ENCODE data around the gene KRT37. TPM values are rescaled to one million over a fixed set of nuclear protein-coding genes. Genes with fewer than 3 reads are reported as not detected.

Gene KRT37
- total RNA-seq, 2 donors from 2014 or later, result not detected

DNA sequence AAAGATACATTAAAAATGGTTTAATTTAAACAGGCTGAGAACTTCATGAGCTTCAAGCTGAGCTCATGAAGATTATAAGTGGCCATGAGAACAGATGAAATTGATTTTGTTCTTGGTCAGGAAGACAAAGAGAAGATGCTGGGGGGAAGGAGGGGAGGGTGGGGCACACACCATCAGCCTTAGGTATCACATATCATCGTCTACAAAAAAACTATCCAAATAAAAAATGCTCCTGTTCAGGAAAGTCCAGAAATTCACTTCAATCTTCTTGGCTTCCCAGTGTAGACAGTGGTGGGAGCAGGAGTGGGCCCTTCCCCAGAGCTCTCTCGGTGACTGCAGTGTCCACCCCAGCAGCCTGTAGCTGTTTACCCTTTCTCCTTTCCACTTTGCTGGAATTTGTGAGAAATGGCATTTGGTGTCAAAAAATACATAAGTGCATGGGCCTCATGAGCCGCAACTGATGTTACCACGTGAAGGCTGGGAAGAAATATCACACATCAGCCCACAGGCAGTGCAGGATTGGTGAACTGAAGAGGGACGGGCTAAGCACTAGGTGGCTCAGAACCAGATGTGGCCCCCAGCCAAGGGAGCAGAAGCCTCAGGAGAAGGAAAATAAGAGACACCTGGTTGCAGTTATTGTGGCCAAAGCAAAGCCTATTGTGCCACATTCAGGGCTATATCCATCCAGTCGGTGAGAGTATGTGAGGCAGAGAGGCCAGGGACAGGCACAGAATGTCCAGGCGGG lies 6.1 kb downstream of the KRT37 start:
- no peaks in the 10 kb centered on the region for H3K36me3 ChIP-seq (ENCODE audit: control insufficient read depth, insufficient read depth, low read length)
- H3K4me3 ChIP-seq (ENCODE audit: low read length), result no peak overlapping the region
- 93 to 98% methylated on average over 5 to 7 of the region's 7 CpGs for WGBS, 2 experiments (ENCODE audit: insufficient coverage in 1 of 2, insufficient read length in 1 of 2)
- H3K27me3 ChIP-seq (ENCODE audit: control insufficient read depth, insufficient read depth, low read length, poor library complexity, severe bottlenecking), result peaks cover 8% of the 10 kb centered on the region
- Mint-ChIP-seq H3K4me1 (peaks cover under 1% of the 10 kb centered on the region), H3K27me3 (ENCODE audit: insufficient read depth) (peaks cover 5% of the 10 kb centered on the region), H3K4me3 (no peak overlapping the region), H3K9me3 (no peaks in the 10 kb centered on the region), H3K36me3 (ENCODE audit: low read depth) (no peaks in the 10 kb centered on the region), H3K27ac (no peak overlapping the region)
- DNase-seq, result no peak
- H3K9ac ChIP-seq (ENCODE audit: extremely low read depth, low read length, poor library complexity, severe bottlenecking), result no peak overlapping the region
- no peaks in the 10 kb centered on the region for H3K4me1 ChIP-seq (ENCODE audit: control insufficient read depth, insufficient read depth, low read length)
- H3K27ac ChIP-seq (ENCODE audit: low read depth, low read length), result no peak overlapping the region
- no peak for TF ChIP-seq CTCF (conservative IDR thresholded peaks at IDR 0.05)
- H3K9me3 ChIP-seq (ENCODE audit: control insufficient read depth, low read length), result no peaks in the 10 kb centered on the region

- Mint-ChIP-seq H3K27ac (no peak overlapping the region), H3K27me3 (ENCODE audit: insufficient read depth) (peaks cover 5% of the 10 kb centered on the region), H3K4me3 (no peak overlapping the region), H3K4me1 (peaks cover 5% of the 10 kb centered on the region), H3K9me3 (no peaks in the 10 kb centered on the region), H3K36me3 (ENCODE audit: low read depth) (no peaks in the 10 kb centered on the region)
- Histone ChIP-seq H3K9me3 (ENCODE audit: control insufficient read depth, low read length) (no peaks in the 10 kb centered on the region), H3K9ac (ENCODE audit: extremely low read depth, low read length, poor library complexity, severe bottlenecking) (no peak overlapping the region), H3K4me3 (ENCODE audit: low read length) (no peak overlapping the region), H3K27ac (ENCODE audit: low read depth, low read length) (no peak overlapping the region), H3K4me1 (ENCODE audit: control insufficient read depth, insufficient read depth, low read length) (no peaks in the 10 kb centered on the region), H3K27me3 (ENCODE audit: control insufficient read depth, insufficient read depth, low read length, poor library complexity, severe bottlenecking) (peaks cover 8% of the 10 kb centered on the region), H3K36me3 (ENCODE audit: control insufficient read depth, insufficient read depth, low read length) (no peaks in the 10 kb centered on the region)
- 48 to 76% methylated on average over 2 to 4 of the region's 4 CpGs for WGBS, 2 experiments (ENCODE audit: insufficient coverage in 1 of 2, insufficient read length in 1 of 2)
- DNase-seq, result peak; percentile 90
- TF ChIP-seq CTCF (conservative IDR thresholded peaks at IDR 0.05), result peak; percentile 91
Measured at GRCh38 chr17:41417576-41418015, 6.8 kb downstream of the KRT37 start.

DNA sequence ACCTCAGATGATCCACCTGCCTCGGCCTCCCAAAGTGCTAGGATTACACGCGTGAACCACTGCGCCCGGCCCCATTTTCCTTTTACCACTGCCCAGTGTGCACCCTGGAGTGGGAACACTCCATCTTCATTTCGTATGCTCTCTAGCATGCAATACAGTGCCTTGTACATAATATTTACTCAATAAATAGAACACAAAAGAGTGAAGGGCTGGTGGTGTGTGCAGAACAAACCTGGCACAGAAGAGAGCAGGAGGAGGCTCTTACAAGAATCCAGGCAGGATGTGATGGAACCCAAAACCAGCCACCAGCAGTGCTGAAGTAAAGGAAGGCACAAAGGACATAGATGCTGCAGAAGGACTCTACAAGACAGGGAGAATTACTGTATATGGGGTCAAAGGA lies 7.3 kb downstream of the KRT37 start:
- H3K4me3 Mint-ChIP-seq, result no peak overlapping the region
- WGBS, 2 experiments (ENCODE audit: insufficient coverage in 1 of 2, insufficient read length in 1 of 2), result 73 to 97% methylated on average over 4 to 6 of the region's 6 CpGs

More for the DNA sequence above, 7.3 kb downstream of the KRT37 start:
- Histone ChIP-seq H3K36me3 (ENCODE audit: control insufficient read depth, insufficient read depth, low read length) (no peaks in the 10 kb centered on the region), H3K27ac (ENCODE audit: low read depth, low read length) (no peak overlapping the region), H3K9ac (ENCODE audit: extremely low read depth, low read length, poor library complexity, severe bottlenecking) (no peak overlapping the region), H3K4me1 (ENCODE audit: control insufficient read depth, insufficient read depth, low read length) (no peaks in the 10 kb centered on the region), H3K9me3 (ENCODE audit: control insufficient read depth, low read length) (no peaks in the 10 kb centered on the region), H3K4me3 (ENCODE audit: low read length) (no peak overlapping the region), H3K27me3 (ENCODE audit: control insufficient read depth, insufficient read depth, low read length, poor library complexity, severe bottlenecking) (peaks cover 8% of the 10 kb centered on the region)
- H3K27ac Mint-ChIP-seq, result no peak overlapping the region
- no peak for DNase-seq
- no peak for TF ChIP-seq CTCF (conservative IDR thresholded peaks at IDR 0.05)
- H3K4me1 Mint-ChIP-seq, result peaks cover 5% of the 10 kb centered on the region
- H3K27me3 Mint-ChIP-seq (ENCODE audit: insufficient read depth), result peaks cover 5% of the 10 kb centered on the region
- H3K9me3 Mint-ChIP-seq, result no peaks in the 10 kb centered on the region
- H3K36me3 Mint-ChIP-seq (ENCODE audit: low read depth), result no peaks in the 10 kb centered on the region

Data from endodermal cell (in vitro differentiated cells).